Effector memory CD4-positive, alpha-beta T cell (primary cell): ENCODE results near the gene NIPA2.
"Not testable (repeated sequence)": the region's sequence is repeated elsewhere in the genome, so short reads cannot be mapped to it uniquely, and the experiment has no call there.

Source experiments
- DNase-seq, 3 donors: peaks; one replicate each; pipeline ENCODE4 v3.0.0-alpha.2; 2020
- H3K27ac ChIP-seq: 2 replicates; pipeline ENCODE4 v1.7.0; 2013; ENCODE audit warnings: mild to moderate bottlenecking, low read length, moderate library complexity; ENCODE audit not compliant: insufficient read depth, poor library complexity, severe bottlenecking
- H3K27me3 ChIP-seq: replicated peaks from 2 replicates; pipeline ENCODE4 v1.7.0; 2013; ENCODE audit warnings: mild to moderate bottlenecking, low read length; ENCODE audit not compliant: insufficient read depth, control insufficient read depth, poor library complexity, severe bottlenecking
- H3K36me3 ChIP-seq: 2 replicates; pipeline ENCODE4 v1.7.0; 2013; ENCODE audit warnings: mild to moderate bottlenecking, low read length, moderate library complexity; ENCODE audit not compliant: control insufficient read depth, insufficient read depth
- H3K4me1 ChIP-seq: 2 replicates; pipeline ENCODE4 v1.7.0; 2013; ENCODE audit warnings: low read length, mild to moderate bottlenecking; ENCODE audit not compliant: control insufficient read depth, insufficient read depth, poor library complexity, severe bottlenecking
- H3K4me3 ChIP-seq: 2 replicates; pipeline ENCODE4 v1.7.0; 2013; ENCODE audit warnings: low read length, low read depth, mild to moderate bottlenecking; ENCODE audit not compliant: insufficient read depth, poor library complexity, severe bottlenecking
- H3K9me3 ChIP-seq: 2 replicates; pipeline ENCODE4 v1.7.0; 2013; ENCODE audit warnings: mild to moderate bottlenecking, low read length, moderate library complexity; ENCODE audit not compliant: control insufficient read depth
- total RNA-seq, 3 donors: gene quantifications; one replicate each; lab custom pipeline; 2026; lab: John Stamatoyannopoulos, UW

NIPA2 gene
- total RNA-seq, result 35.4 to 51.0 (median 37.4) reads per million in 3 donors

GRCh38 chr15:22838292-22839042, at the start of gene NIPA2:
NIPA2 (plus strand) TSS chr15:22838666; CDS start chr15:22851732, 13,066 bp downstream.
- Histone ChIP-seq H3K9me3 (no peaks in the 10 kb centered on the region), H3K36me3 (no peaks in the 10 kb centered on the region), H3K4me1 (peaks cover 17% of the 10 kb centered on the region), H3K27me3 (no peaks in the 10 kb centered on the region), H3K4me3 (peak within 1 kb of the TSS; percentile 93), H3K27ac (peak within 1 kb of the TSS; percentile 90)
- peak; percentile 97 to 98 (median 98) for DNase-seq

GRCh38 chr15:22794063-22794462, 44.4 kb upstream of the NIPA2 start:
- H3K9me3 ChIP-seq, result no peaks in the 10 kb centered on the region

GRCh38 chr15:22794621-22795167, 43.8 kb upstream of the NIPA2 start:
- Histone ChIP-seq H3K4me1 (peaks cover 8% of the 10 kb centered on the region), H3K4me3 (no peak overlapping the region), H3K27me3 (no peaks in the 10 kb centered on the region), H3K27ac (no peak overlapping the region), H3K36me3 (no peaks in the 10 kb centered on the region), H3K9me3 (no peaks in the 10 kb centered on the region)
- DNase-seq, result no peak

More at GRCh38 chr15:22794063-22794462, 44.4 kb upstream of the NIPA2 start:
- H3K4me3 ChIP-seq, result no peak overlapping the region
- no peaks in the 10 kb centered on the region for H3K36me3 ChIP-seq
- no peak overlapping the region for H3K27ac ChIP-seq
- peaks cover 8% of the 10 kb centered on the region for H3K4me1 ChIP-seq
- no peaks in the 10 kb centered on the region for H3K27me3 ChIP-seq
- DNase-seq, result no peak

GRCh38 chr15:22795206-22796063, 43.0 kb upstream of the NIPA2 start:
- Histone ChIP-seq H3K9me3 (no peaks in the 10 kb centered on the region), H3K27me3 (no peaks in the 10 kb centered on the region), H3K4me3 (no peak overlapping the region), H3K27ac (no peak overlapping the region), H3K36me3 (no peaks in the 10 kb centered on the region), H3K4me1 (peaks cover 8% of the 10 kb centered on the region)
- DNase-seq, result no peak

- Histone ChIP-seq H3K27ac (peak overlapping the region; percentile 49), H3K4me3 (no peak overlapping the region), H3K27me3 (no peaks in the 10 kb centered on the region), H3K9me3 (no peaks in the 10 kb centered on the region), H3K4me1 (peaks cover 8% of the 10 kb centered on the region), H3K36me3 (no peaks in the 10 kb centered on the region)
- no peak for DNase-seq
Measured at GRCh38 chr15:22796079-22796478, 42.4 kb upstream of the NIPA2 start.

- DNase-seq, result no peak
- Histone ChIP-seq H3K9me3 (no peaks in the 10 kb centered on the region), H3K4me1 (peaks cover 3% of the 10 kb centered on the region), H3K4me3 (no peak overlapping the region), H3K27ac (no peak overlapping the region), H3K36me3 (no peaks in the 10 kb centered on the region), H3K27me3 (no peaks in the 10 kb centered on the region)
Measured at GRCh38 chr15:22799902-22800301, 38.6 kb upstream of the NIPA2 start.

- H3K36me3 ChIP-seq, H3K4me3 ChIP-seq, H3K9me3 ChIP-seq, H3K4me1 ChIP-seq, H3K27ac ChIP-seq, H3K27me3 ChIP-seq, DNase-seq: not testable (repeated sequence)
Measured at GRCh38 chr15:22803006-22803405, 35.5 kb upstream of the NIPA2 start.

GRCh38 chr15:22806156-22806555, 32.3 kb upstream of the NIPA2 start:
- Histone ChIP-seq H3K4me1 (no peaks in the 10 kb centered on the region), H3K4me3 (no peak overlapping the region), H3K27me3 (no peaks in the 10 kb centered on the region), H3K27ac (no peak overlapping the region), H3K9me3 (no peaks in the 10 kb centered on the region), H3K36me3 (peaks cover 2% of the 10 kb centered on the region)
- no peak for DNase-seq

GRCh38 chr15:22806664-22807063, 31.8 kb upstream of the NIPA2 start:
- H3K27me3 ChIP-seq, result no peaks in the 10 kb centered on the region
- no peak overlapping the region for H3K27ac ChIP-seq
- H3K9me3 ChIP-seq, result no peaks in the 10 kb centered on the region
- no peak for DNase-seq
- H3K36me3 ChIP-seq, result peaks cover 5% of the 10 kb centered on the region
- H3K4me3 ChIP-seq, result no peak overlapping the region
- no peaks in the 10 kb centered on the region for H3K4me1 ChIP-seq

GRCh38 chr15:22807831-22808230, 30.6 kb upstream of the NIPA2 start:
- H3K27me3 ChIP-seq, H3K36me3 ChIP-seq, H3K4me3 ChIP-seq, H3K9me3 ChIP-seq, H3K4me1 ChIP-seq, H3K27ac ChIP-seq, DNase-seq: not testable (repeated sequence)
